GM23248 (cell line): Measurements from ENCODE around the gene ZNF770.

ENCODE experiments used
- EZH2 ChIP-seq: fragments of 200-600 bp; sonication (generic); IDR thresholded peaks from 2 replicates; pipeline ENCODE4 v1.6.1; 2018; ENCODE audit warnings: antibody characterized with exemption, mild to moderate bottlenecking; ENCODE audit not compliant: insufficient read depth, poor library complexity, severe bottlenecking
- EZH2phosphoT487 ChIP-seq: fragments of 200-600 bp; sonication (generic); IDR thresholded peaks from 2 replicates; pipeline ENCODE4 v1.6.1; 2018; ENCODE audit warnings: antibody characterized with exemption, moderate library complexity, mild to moderate bottlenecking, low read depth; ENCODE audit not compliant: insufficient read depth

- no peak for TF ChIP-seq EZH2
- no peak for TF ChIP-seq EZH2phosphoT487
Measured at GRCh38 chr15:34951993-34952392, 36.1 kb downstream of the ZNF770 start.
